Measurements from ENCODE around the gene GARNL3.

The GARNL3 gene

GRCh38 chr9:127406799-127407491, 142.4 kb downstream of the GARNL3 start:
- Histone ChIP-seq H3K4me3 (replicated peaks; ENCODE audit: insufficient read depth, low read length) (no peak overlapping the region), H3K27ac (replicated peaks) (no peak overlapping the region), H3K27me3 (ENCODE audit: insufficient read depth, poor library complexity, severe bottlenecking) (no peaks in the 10 kb centered on the region)
- no peak for DNase-seq (ENCODE audit: low read depth in 1 of 2, low spot score in 1 of 2)
- TF ChIP-seq CTCF (IDR thresholded peaks at IDR 0.05; ENCODE audit: insufficient read depth, low read length): no peak
- no peak for TF ChIP-seq POLR2AphosphoS5 (IDR thresholded peaks at IDR 0.05; ENCODE audit: low read depth)
- no peak for TF ChIP-seq REST (IDR thresholded peaks at IDR 0.05; ENCODE audit: insufficient replicate concordance, low read depth)
- no peak for TF ChIP-seq GABPA (IDR thresholded peaks at IDR 0.05; ENCODE audit: low read depth)
- TF ChIP-seq SPI1 (IDR thresholded peaks at IDR 0.05; ENCODE audit: borderline replicate concordance, low read depth): no peak

- DNase-seq (ENCODE audit: low read depth in 1 of 2, low spot score in 1 of 2): no peak
- no peak overlapping the region for H3K27ac ChIP-seq (replicated peaks)
- no peaks in the 10 kb centered on the region for H3K27me3 ChIP-seq (ENCODE audit: insufficient read depth, poor library complexity, severe bottlenecking)
- no peak overlapping the region for H3K4me3 ChIP-seq (replicated peaks; ENCODE audit: insufficient read depth, low read length)
- no peak for TF ChIP-seq SPI1 (IDR thresholded peaks at IDR 0.05; ENCODE audit: borderline replicate concordance, low read depth)
- no peak for TF ChIP-seq REST (IDR thresholded peaks at IDR 0.05; ENCODE audit: insufficient replicate concordance, low read depth)
These were observed 142.9 kb downstream of the GARNL3 start for GRCh38 chr9:127407492-127407843.

- no peak for TF ChIP-seq POLR2AphosphoS5 (IDR thresholded peaks at IDR 0.05; ENCODE audit: low read depth)
- no peak for TF ChIP-seq CTCF (IDR thresholded peaks at IDR 0.05; ENCODE audit: insufficient read depth, low read length)
- TF ChIP-seq GABPA (IDR thresholded peaks at IDR 0.05; ENCODE audit: low read depth): no peak
- TF ChIP-seq SPI1 (IDR thresholded peaks at IDR 0.05; ENCODE audit: borderline replicate concordance, low read depth): no peak
- no peak for TF ChIP-seq REST (IDR thresholded peaks at IDR 0.05; ENCODE audit: insufficient replicate concordance, low read depth)
- Histone ChIP-seq H3K27me3 (ENCODE audit: insufficient read depth, poor library complexity, severe bottlenecking) (no peaks in the 10 kb centered on the region), H3K4me3 (replicated peaks; ENCODE audit: insufficient read depth, low read length) (no peak overlapping the region), H3K27ac (replicated peaks) (no peak overlapping the region)
- no peak for DNase-seq (ENCODE audit: low read depth in 1 of 2, low spot score in 1 of 2)
These were observed 146.5 kb downstream of the GARNL3 start for GRCh38 chr9:127411122-127411521.

Measured in HL-60 (cell line).